Adrenal gland (tissue), 5 donors: Measurements from ENCODE around the gene ZNF292.

Experiments
- POLR2A ChIP-seq, 2 donors: fragments of 450-650 bp; IDR thresholded peaks; one replicate each; pipeline ENCODE4 v1.6.1; 2017; ENCODE audit warnings: antibody characterized with exemption in 2 of 2, mild to moderate bottlenecking in 2 of 2, moderate library complexity in 1 of 2
- TF ChIP-seq, protein P1 (sequence below), 6 experiments: fragments of 450-650 bp in 4 of 6; fragments of 200-600 bp in 2 of 6; sonication (generic) in 1 of 6; IDR thresholded peaks; 1 replicate in 5 of 6; 2 replicates in 1 of 6; pipeline versions ENCODE4 v1.5.1 to v1.8.0; 2016 to 2021; ENCODE audit warnings: antibody characterized with exemption in 6 of 6, mild to moderate bottlenecking in 2 of 6, moderate library complexity in 1 of 6
- donor health status: DM: no; HTN: no; CAD: no.

DNA sequence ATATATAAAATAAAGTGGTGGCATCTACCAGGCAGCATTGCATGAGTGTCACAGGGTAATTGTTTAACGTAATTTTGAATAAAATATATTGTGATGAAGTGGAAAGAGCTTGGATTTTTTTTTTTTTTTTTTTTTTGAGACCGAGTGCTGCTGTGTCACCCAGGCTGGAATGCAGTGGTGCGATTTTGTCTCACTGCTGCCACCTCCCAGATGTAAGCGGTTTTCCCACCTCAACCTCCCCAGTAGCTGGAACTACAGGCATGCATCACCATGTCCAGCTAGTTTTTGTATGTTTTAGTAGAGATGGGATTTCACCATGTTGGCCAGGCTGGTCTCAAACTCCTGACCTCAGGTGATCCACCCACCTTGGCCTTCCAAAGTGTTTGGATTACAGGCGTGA, 85.9 kb downstream of the ZNF292 start:
- TF ChIP-seq, protein P1, sequence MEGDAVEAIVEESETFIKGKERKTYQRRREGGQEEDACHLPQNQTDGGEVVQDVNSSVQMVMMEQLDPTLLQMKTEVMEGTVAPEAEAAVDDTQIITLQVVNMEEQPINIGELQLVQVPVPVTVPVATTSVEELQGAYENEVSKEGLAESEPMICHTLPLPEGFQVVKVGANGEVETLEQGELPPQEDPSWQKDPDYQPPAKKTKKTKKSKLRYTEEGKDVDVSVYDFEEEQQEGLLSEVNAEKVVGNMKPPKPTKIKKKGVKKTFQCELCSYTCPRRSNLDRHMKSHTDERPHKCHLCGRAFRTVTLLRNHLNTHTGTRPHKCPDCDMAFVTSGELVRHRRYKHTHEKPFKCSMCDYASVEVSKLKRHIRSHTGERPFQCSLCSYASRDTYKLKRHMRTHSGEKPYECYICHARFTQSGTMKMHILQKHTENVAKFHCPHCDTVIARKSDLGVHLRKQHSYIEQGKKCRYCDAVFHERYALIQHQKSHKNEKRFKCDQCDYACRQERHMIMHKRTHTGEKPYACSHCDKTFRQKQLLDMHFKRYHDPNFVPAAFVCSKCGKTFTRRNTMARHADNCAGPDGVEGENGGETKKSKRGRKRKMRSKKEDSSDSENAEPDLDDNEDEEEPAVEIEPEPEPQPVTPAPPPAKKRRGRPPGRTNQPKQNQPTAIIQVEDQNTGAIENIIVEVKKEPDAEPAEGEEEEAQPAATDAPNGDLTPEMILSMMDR (IDR thresholded peaks at IDR 0.05) = no peak
- no peak for TF ChIP-seq POLR2A (IDR thresholded peaks at IDR 0.05)
